Measurements from ENCODE around the gene ELFN2.

- TF ChIP-seq HDGF (IDR thresholded peaks at IDR 0.05; ENCODE audit: borderline replicate concordance) (no peak), FOXM1 (IDR thresholded peaks at IDR 0.05; ENCODE audit: borderline replicate concordance) (no peak), BHLHE40 (IDR thresholded peaks at IDR 0.05; ENCODE audit: borderline replicate concordance) (no peak), FOXA1 (IDR thresholded peaks at IDR 0.05) (no peak), TARDBP (IDR thresholded peaks at IDR 0.05) (no peak)
These were observed 20.6 kb downstream of the ELFN2 start for GRCh38 chr22:37406441-37407235.
